Measurements from ENCODE around the gene POC1A.

DNA sequence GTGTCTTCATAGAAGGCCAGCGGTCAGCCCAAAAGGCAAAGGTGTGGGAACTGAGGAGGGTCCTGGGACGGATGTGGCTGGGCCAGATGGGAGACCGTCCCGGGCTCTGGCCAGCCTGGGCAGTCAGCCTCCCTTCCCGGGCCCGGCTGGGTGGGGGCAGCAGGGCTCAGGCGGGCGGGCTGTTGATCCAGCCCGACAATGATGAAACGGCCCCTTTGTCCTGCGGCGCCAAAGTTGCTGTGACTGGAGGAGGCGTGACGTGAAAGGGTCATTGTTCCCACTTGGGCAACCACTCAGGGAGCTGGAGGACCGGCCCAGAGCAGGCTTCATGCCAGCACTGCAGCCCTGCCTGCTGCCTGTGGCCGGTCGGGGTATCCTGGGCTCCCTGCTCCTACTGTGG lies 114.4 kb downstream of the POC1A start:
- TF ChIP-seq, protein P1, sequence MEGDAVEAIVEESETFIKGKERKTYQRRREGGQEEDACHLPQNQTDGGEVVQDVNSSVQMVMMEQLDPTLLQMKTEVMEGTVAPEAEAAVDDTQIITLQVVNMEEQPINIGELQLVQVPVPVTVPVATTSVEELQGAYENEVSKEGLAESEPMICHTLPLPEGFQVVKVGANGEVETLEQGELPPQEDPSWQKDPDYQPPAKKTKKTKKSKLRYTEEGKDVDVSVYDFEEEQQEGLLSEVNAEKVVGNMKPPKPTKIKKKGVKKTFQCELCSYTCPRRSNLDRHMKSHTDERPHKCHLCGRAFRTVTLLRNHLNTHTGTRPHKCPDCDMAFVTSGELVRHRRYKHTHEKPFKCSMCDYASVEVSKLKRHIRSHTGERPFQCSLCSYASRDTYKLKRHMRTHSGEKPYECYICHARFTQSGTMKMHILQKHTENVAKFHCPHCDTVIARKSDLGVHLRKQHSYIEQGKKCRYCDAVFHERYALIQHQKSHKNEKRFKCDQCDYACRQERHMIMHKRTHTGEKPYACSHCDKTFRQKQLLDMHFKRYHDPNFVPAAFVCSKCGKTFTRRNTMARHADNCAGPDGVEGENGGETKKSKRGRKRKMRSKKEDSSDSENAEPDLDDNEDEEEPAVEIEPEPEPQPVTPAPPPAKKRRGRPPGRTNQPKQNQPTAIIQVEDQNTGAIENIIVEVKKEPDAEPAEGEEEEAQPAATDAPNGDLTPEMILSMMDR (IDR thresholded peaks at IDR 0.05; ENCODE audit: insufficient read depth, low read depth, low read length), result no peak
- TF ChIP-seq EZH2 (IDR thresholded peaks at IDR 0.05; ENCODE audit: insufficient read depth, low read length), result no peak
